H1 (cell line): ENCODE measurements around the gene LRRK1. TPM values are rescaled to one million over a fixed set of nuclear protein-coding genes. Genes with fewer than 3 reads are reported as not detected.

Source experiments
- CHD7 ChIP-seq: fragments of 300-600 bp; sonication (generic); IDR thresholded peaks from 2 replicates; pipeline ENCODE4 v1.7.1; 2012; ENCODE audit warnings: low read length, moderate library complexity, mild to moderate bottlenecking, inconsistent platforms; ENCODE audit not compliant: insufficient replicate concordance
- EZH2 ChIP-seq: fragments of 200-600 bp; sonication (generic); IDR thresholded peaks from 2 replicates; pipeline ENCODE4 v1.7.1; 2012; ENCODE audit warnings: low read depth, mild to moderate bottlenecking, moderate library complexity, low read length, inconsistent platforms; ENCODE audit not compliant: severe bottlenecking
- SP1 ChIP-seq: IDR thresholded peaks from 2 replicates; pipeline ENCODE4 v1.6.1; 2011; ENCODE audit warnings: low read depth, low read length
- polyA plus RNA-seq, 7 experiments: library from polyadenylated mRNA; depleted of rRNA in 3 of 7; stranded (reverse) in 5 of 7; unstranded in 2 of 7; fragments of >200 nt in 5 of 7; fragments of 200-250 nt in 2 of 7; gene quantifications; 1 replicate in 5 of 7; 2 replicates in 1 of 7; 4 replicates in 1 of 7; pipeline versions ENCODE4 v1.2.1 to v1.2.3, GENCODE V29; 2011 to 2013; ENCODE audit warnings: missing spikeins in 2 of 7, mixed read lengths in 2 of 7
- total RNA-seq: library from RNA; stranded (reverse); fragmentation: NEBNext Ultra II Directional; extraction: Animal tissue kit (Norgen Biotek cat#: 25700); gene quantifications from 2 replicates; pipeline ENCODE4 v1.2.1, GENCODE V29; 2021

LRRK1 gene
- total and polyA plus RNA-seq, 2 of the 8 experiments (the other 6 are each of a cell fraction or from before 2014, with no cell fraction given): 1.2 to 3.6 TPM

GRCh38 chr15:100873029-100873677, 46.0 kb upstream of the LRRK1 start (continued):
- TF ChIP-seq SP1: no peak
- no peak for TF ChIP-seq EZH2
- no peak for TF ChIP-seq CHD7
